PC-9 (cell line): ENCODE measurements around the gene JTB. TPM values are rescaled to one million over a fixed set of nuclear protein-coding genes. Genes with fewer than 3 reads are reported as not detected.

Experiments used
- Bru-seq: library from RNA; stranded (reverse); fragments of 400-500 nt; gene quantifications from one replicate; lab custom pipeline; 2021; lab: Mats Ljungman, UMichigan
- BruChase-seq, 2 experiments: library from RNA; stranded (reverse); fragments of 400-500 nt; gene quantifications; one replicate each; lab custom pipeline; 2021; lab: Mats Ljungman, UMichigan
- BruUV-seq: library from RNA; stranded (reverse); fragments of 400-500 nt; replicated peaks from 2 replicates; lab custom pipeline; 2021; lab: Mats Ljungman, UMichigan
- CTCF ChIA-PET: fragments of 300-600 bp; sonication (Branson Sonifier 250); formaldehyde crosslinking; loops from one replicate; lab custom pipeline; 2022; ENCODE audit warnings: antibody characterized with exemption; lab: Charles Lee
- POLR2A ChIA-PET: fragments of 300-600 bp; sonication (Branson Sonifier 250); formaldehyde crosslinking; loops from one replicate; lab custom pipeline; 2022; ENCODE audit warnings: antibody characterized with exemption; ENCODE audit not compliant: unreplicated experiment; lab: Charles Lee
- DNase-seq, 2 experiments: peaks; one replicate each; pipeline versions ENCODE4 v3.0.0 to v3.0.0-alpha.2; 2015 to 2022; ENCODE audit warnings: mixed read lengths in 1 of 2
- H2AFZ ChIP-seq: fragments of 200-600 bp; sonication (generic); 2 replicates; pipeline ENCODE4 v1.8.1; 2017; ENCODE audit warnings: antibody characterized with exemption
- H3F3A ChIP-seq: fragments of 200-600 bp; sonication (generic); 2 replicates; pipeline ENCODE4 v1.8.1; 2017; ENCODE audit warnings: antibody characterized with exemption, mild to moderate bottlenecking, low read depth; ENCODE audit not compliant: insufficient read depth
- H3K27ac ChIP-seq: fragments of 200-600 bp; sonication (generic); 2 replicates; pipeline ENCODE4 v1.6.1; 2016; ENCODE audit warnings: mixed run types
- H3K27me3 ChIP-seq: fragments of 200-600 bp; sonication (generic); 2 replicates; pipeline ENCODE4 v1.6.1; 2016; ENCODE audit warnings: low read depth, mixed run types; ENCODE audit not compliant: insufficient read depth
- H3K36me3 ChIP-seq: fragments of 200-600 bp; sonication (generic); 2 replicates; pipeline ENCODE4 v1.6.1; 2016; ENCODE audit warnings: low read depth, mixed run types
- H3K4me1 ChIP-seq: fragments of 200-600 bp; sonication (generic); replicated peaks from 2 replicates; pipeline ENCODE4 v1.6.1; 2016; ENCODE audit warnings: mixed run types; ENCODE audit not compliant: insufficient read depth
- H3K4me2 ChIP-seq: fragments of 200-600 bp; sonication (generic); 2 replicates; pipeline ENCODE4 v1.6.1; 2017; ENCODE audit warnings: mixed run types
- H3K4me3 ChIP-seq: fragments of 200-600 bp; sonication (generic); 2 replicates; pipeline ENCODE4 v1.6.1; 2016; ENCODE audit warnings: mixed run types
- H3K79me2 ChIP-seq: fragments of 200-600 bp; sonication (generic); 2 replicates; pipeline ENCODE4 v1.6.1; 2017; ENCODE audit warnings: low read depth, mixed run types
- H3K9me2 ChIP-seq: fragments of 200-600 bp; sonication (generic); 2 replicates; pipeline ENCODE4 v1.8.1; 2017; ENCODE audit warnings: mild to moderate bottlenecking; ENCODE audit not compliant: insufficient read depth
- H3K9me3 ChIP-seq: fragments of 200-600 bp; sonication (generic); 2 replicates; pipeline ENCODE4 v1.8.1; 2016; ENCODE audit warnings: low read depth; ENCODE audit not compliant: insufficient read depth
- H4K20me1 ChIP-seq: fragments of 200-600 bp; sonication (generic); 2 replicates; pipeline ENCODE4 v1.8.1; 2017; ENCODE audit not compliant: insufficient read depth
- EZH2 ChIP-seq: fragments of 200-600 bp; sonication (generic); IDR thresholded peaks from 2 replicates; pipeline ENCODE4 v1.8.0; 2017; ENCODE audit warnings: antibody characterized with exemption, low read depth
- intact Hi-C: fragments of 100-400 bp; cut with micrococcal nuclease; formaldehyde crosslinking; loops from one replicate; pipeline ENCODE4 v1.10.0; 2022; ENCODE audit not compliant: unreplicated experiment
- long read RNA-seq: library from polyadenylated mRNA; stranded (forward); transcript quantifications from one replicate; pipeline ENCODE4 v2.0.0, GENCODE V29; 2022
- total RNA-seq: library from RNA; stranded (reverse); gene quantifications from 2 replicates; pipeline ENCODE4 v1.2.3, GENCODE V29; 2021
- TF ChIP-seq, protein P1 (sequence below): fragments of 200-600 bp; sonication (generic); conservative IDR thresholded peaks from 2 replicates; pipeline ENCODE4 v1.6.1; 2017; ENCODE audit warnings: mixed run types, antibody characterized with exemption, mild to moderate bottlenecking, moderate library complexity

Gene JTB
- total RNA-seq (106 and 108 TPM in 2 replicates), Bru-seq, nascent RNA (percentile 90 among the genes with signal in this experiment), BruChase-seq, experiment 1, labeled RNA remaining after a 2-hour chase (percentile 93 among the genes with signal in this experiment), BruChase-seq, experiment 2, labeled RNA remaining after a 6-hour chase (percentile 96 among the genes with signal in this experiment)
- long read RNA-seq, transcript JTB-201 (5 exons, 1,287 nt), result major isoform, 198 of 212 reads
- long read RNA-seq, partial matches to known transcripts, result 4 of 212 reads
- long read RNA-seq, other reads (novel, unspliced or antisense), result 7 of 212 reads

DNA sequence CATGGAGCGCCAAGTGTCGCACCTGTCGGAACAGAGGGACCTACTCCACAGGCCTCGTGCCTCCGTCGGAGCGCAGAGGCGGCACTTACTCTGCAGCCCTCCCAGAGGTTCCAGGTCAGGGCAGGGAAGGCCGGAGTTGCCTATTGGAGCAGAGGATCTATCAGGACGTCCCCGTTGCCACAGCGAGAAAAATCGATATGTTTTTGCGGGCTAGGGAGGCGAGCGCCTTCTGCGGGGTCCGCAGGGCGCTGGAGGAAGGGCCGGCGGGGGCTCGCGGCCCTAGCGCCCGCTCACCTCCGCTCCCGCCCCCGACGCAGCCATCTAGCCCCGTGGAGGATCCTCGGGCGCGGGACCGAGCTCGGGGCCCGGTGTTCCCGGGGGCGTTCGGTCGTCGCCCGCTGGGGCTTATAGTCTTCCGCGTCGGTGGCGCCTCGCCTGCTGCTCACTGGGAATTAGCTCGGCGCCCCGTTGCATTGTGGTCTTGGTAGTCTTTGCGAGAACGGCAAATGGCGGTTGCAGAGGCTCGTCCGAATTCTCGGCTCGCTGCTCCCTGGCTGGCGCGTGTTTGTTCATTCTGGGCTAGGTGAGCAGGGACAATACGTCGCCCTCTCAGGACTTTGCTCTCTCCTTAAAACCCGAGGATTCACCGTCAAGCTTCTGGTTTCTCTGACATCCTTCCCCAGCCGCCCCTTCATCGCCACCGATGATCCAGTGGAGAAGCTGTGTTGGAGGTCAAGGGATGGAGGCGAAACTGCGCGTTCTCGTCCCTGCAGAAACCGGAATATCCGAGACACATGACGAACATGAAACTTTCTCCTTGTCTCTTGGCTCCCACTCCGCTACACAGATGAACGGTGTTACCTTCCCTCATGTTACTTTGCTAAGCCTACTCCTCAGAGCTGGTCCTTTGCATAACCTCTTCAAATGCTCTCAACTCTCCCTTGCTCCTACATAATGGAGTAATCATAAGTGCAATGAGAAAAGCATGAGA, at the start of gene JTB:
JTB (minus strand) TSS at position 425 of the 991 bp plus-strand sequence; CDS start at position 3, 422 bp downstream.
- intact Hi-C loops, result loop anchor here (2.0 kb wide), 1 partner anchor 157 kb away; no protein-coding TSS in a partner anchor
- Histone ChIP-seq H4K20me1 (no peaks in the 10 kb centered on the region), H3K79me2 (peaks cover 24% of the 10 kb centered on the region), H3K36me3 (0 out of 2 replicates have a peak, but pooled peaks cover 19% of the 10 kb centered on the region), H3K4me2 (peak within 1 kb of the TSS; percentile 75), H2AFZ (peak within 1 kb of the TSS; percentile 92), H3K9me2 (no peaks in the 10 kb centered on the region), H3K4me3 (peak within 1 kb of the TSS; percentile 91), H3K27me3 (no peaks in the 10 kb centered on the region), H3K9me3 (no peaks in the 10 kb centered on the region), H3F3A (peaks cover 35% of the 10 kb centered on the region), H3K4me1 (peaks cover 15% of the 10 kb centered on the region; the same call in 1 of the 2 replicates), H3K27ac (peak within 1 kb of the TSS; percentile 58)
- DNase-seq, result peak; percentile 68 to 73
- BruUV-seq, result TSS peak; percentile 32
- TF ChIP-seq, protein P1, sequence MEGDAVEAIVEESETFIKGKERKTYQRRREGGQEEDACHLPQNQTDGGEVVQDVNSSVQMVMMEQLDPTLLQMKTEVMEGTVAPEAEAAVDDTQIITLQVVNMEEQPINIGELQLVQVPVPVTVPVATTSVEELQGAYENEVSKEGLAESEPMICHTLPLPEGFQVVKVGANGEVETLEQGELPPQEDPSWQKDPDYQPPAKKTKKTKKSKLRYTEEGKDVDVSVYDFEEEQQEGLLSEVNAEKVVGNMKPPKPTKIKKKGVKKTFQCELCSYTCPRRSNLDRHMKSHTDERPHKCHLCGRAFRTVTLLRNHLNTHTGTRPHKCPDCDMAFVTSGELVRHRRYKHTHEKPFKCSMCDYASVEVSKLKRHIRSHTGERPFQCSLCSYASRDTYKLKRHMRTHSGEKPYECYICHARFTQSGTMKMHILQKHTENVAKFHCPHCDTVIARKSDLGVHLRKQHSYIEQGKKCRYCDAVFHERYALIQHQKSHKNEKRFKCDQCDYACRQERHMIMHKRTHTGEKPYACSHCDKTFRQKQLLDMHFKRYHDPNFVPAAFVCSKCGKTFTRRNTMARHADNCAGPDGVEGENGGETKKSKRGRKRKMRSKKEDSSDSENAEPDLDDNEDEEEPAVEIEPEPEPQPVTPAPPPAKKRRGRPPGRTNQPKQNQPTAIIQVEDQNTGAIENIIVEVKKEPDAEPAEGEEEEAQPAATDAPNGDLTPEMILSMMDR, result no peak
- no peak for TF ChIP-seq EZH2
- ChIA-PET POLR2A (interaction anchor here (0.5 to 1.1 kb wide), 9 partner anchors 10 to 442 kb away, joined by 3 to 13 read pairs (median 4); partner anchors contain the start of genes CREB3L4 and SLC39A1), CTCF (interaction anchor here (0.7 to 1.3 kb wide), 3 partner anchors 10 to 204 kb away, joined by 4 to 6 read pairs (median 4); partner anchors contain the start of gene CREB3L4)

DNA sequence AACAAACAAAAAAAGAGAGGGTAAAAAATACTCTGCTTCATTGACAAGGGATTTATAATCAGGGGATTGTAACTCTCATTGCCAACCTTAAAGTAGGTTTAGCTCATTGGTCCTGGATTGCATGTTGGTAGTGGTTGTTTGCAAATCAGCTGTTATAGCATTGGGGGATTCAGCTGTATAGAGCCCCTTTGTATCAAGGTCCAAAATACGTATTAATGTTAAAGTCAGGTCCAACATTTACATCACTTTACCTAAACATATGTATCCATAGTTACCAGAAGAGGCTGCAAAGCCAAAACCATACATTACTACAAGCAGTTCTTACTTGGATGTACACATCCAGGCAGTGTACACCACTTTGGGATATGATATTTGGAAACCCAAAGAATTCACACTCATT, 42.5 kb upstream of the JTB start:
- H3K36me3 ChIP-seq, result no peaks in the 10 kb centered on the region
- TF ChIP-seq, protein P1, result no peak
- TF ChIP-seq EZH2, result no peak
- intact Hi-C loops, result no loop called here
- no peak overlapping the region for H3K27ac ChIP-seq
- no peaks in the 10 kb centered on the region for H3K79me2 ChIP-seq
- CTCF ChIA-PET, result interaction anchor here (0.5 kb wide), 1 partner anchor 221 kb away, joined by 5 read pairs; no protein-coding TSS in a partner anchor
- no peak overlapping the region for H3K4me2 ChIP-seq
- H3K4me3 ChIP-seq, result no peak overlapping the region
- no peak overlapping the region for H2AFZ ChIP-seq
- no peaks in the 10 kb centered on the region for H3K4me1 ChIP-seq
- H3F3A ChIP-seq, result no peaks in the 10 kb centered on the region
- no peaks in the 10 kb centered on the region for H3K9me3 ChIP-seq
- no TSS peak for BruUV-seq
- no peaks in the 10 kb centered on the region for H4K20me1 ChIP-seq
- H3K27me3 ChIP-seq, result no peaks in the 10 kb centered on the region
- POLR2A ChIA-PET, result no interaction called here
- no peak for DNase-seq
- no peaks in the 10 kb centered on the region for H3K9me2 ChIP-seq

DNA sequence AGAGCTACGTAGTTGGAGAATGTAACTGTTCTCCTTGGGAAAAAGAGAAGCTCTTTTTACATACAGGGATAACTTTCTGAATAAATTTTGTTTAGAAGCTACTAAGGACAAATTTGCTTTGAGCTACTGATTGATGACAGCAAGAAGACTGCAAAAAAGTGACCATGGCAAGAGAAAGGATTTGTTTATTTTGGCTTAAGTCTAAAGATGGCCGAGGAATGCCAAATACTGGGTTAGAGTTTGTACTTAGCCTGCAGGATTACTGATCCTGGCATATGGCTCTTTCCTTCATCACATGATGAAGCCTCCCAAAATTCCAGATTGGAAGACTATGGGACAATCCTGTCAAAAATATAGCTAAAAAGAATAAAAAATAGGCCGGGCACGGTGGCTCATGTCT, 41.8 kb upstream of the JTB start:
- intact Hi-C loops, result no loop called here
- Histone ChIP-seq H3F3A (no peaks in the 10 kb centered on the region), H3K4me3 (no peak overlapping the region), H3K27ac (no peak overlapping the region), H3K4me2 (no peak overlapping the region), H3K79me2 (no peaks in the 10 kb centered on the region), H3K36me3 (no peaks in the 10 kb centered on the region), H3K9me3 (no peaks in the 10 kb centered on the region), H3K9me2 (no peaks in the 10 kb centered on the region), H3K27me3 (no peaks in the 10 kb centered on the region), H3K4me1 (no peaks in the 10 kb centered on the region), H4K20me1 (no peaks in the 10 kb centered on the region), H2AFZ (no peak overlapping the region)
- no TSS peak for BruUV-seq
- ChIA-PET CTCF (interaction anchor here (0.5 kb wide), 1 partner anchor 222 kb away, joined by 5 read pairs; no protein-coding TSS in a partner anchor), POLR2A (no interaction called here)
- no peak for TF ChIP-seq EZH2
- TF ChIP-seq, protein P1, result no peak
- no peak for DNase-seq
